Endothelial cell of umbilical vein (primary cell): ENCODE results near the gene PNPLA6. TPM values are rescaled to one million over a fixed set of nuclear protein-coding genes. Genes with fewer than 3 reads are reported as not detected.

Source experiments
- BruUV-seq: library from RNA; stranded (reverse); fragments of 400-500 nt; replicated peaks from 2 replicates; lab custom pipeline; 2021; lab: Mats Ljungman, UMichigan
- CTCF ChIA-PET: fragments of 300-600, 350-600 bp; sonication (Branson Sonifier 250); formaldehyde crosslinking; loops from one replicate; lab custom pipeline; 2021; ENCODE audit warnings: antibody characterized with exemption, inconsistent platforms; lab: Charles Lee
- POLR2A ChIA-PET: fragments of 300-600, 350-600 bp; sonication (Branson Sonifier 250); formaldehyde crosslinking; loops from one replicate; lab custom pipeline; 2021; ENCODE audit warnings: antibody characterized with exemption, inconsistent platforms; lab: Charles Lee
- DNase-seq: peaks from one replicate; pipeline ENCODE4 v3.0.0-alpha.2; 2011; ENCODE audit warnings: low read depth, low spot score
- FAIRE-seq: peaks from 2 replicates; lab custom pipeline; 2011; peaks lifted over from hg19 to GRCh38; lab: Jason Lieb, UNC
- H2AFZ ChIP-seq: 2 replicates; pipeline ENCODE4 v1.6.0; 2012; ENCODE audit warnings: low read depth, low read length, control low read depth, inconsistent platforms
- H3K27ac ChIP-seq: 2 replicates; pipeline ENCODE4 v1.5.1; 2011; ENCODE audit warnings: low read depth, mild to moderate bottlenecking, control low read depth, low read length, moderate library complexity; ENCODE audit not compliant: insufficient read depth
- H3K27me3 ChIP-seq, 2 experiments: 2 replicates each; pipeline versions ENCODE4 v1.6.0 to v1.6.1; 2011; ENCODE audit warnings: low read length in 2 of 2, mixed read lengths in 1 of 2; ENCODE audit not compliant: control insufficient read depth in 2 of 2, insufficient read depth in 2 of 2
- H3K36me3 ChIP-seq, 2 experiments: 2 replicates in 1 of 2; 3 replicates in 1 of 2; pipeline ENCODE4 v1.5.1; 2011; ENCODE audit warnings: low read length in 2 of 2, mild to moderate bottlenecking in 1 of 2, moderate library complexity in 1 of 2; ENCODE audit not compliant: control insufficient read depth in 2 of 2, insufficient read depth in 2 of 2; ENCODE audit errors: extremely low read depth in 1 of 2
- H3K4me1 ChIP-seq: 3 replicates; pipeline ENCODE4 v1.5.1; 2011; ENCODE audit warnings: mild to moderate bottlenecking, low read length; ENCODE audit not compliant: control insufficient read depth, insufficient read depth; ENCODE audit errors: extremely low read depth
- H3K4me2 ChIP-seq: 2 replicates; pipeline ENCODE4 v1.6.1; 2011; ENCODE audit warnings: low read length, control low read depth, mixed read lengths; ENCODE audit not compliant: insufficient read depth
- H3K4me3 ChIP-seq, 3 experiments: fragments of 200-600 bp in 1 of 3; sonication (generic), shearing (Covaris generic) in 1 of 3; replicated peaks in 1 of 3; 2 replicates each; pipeline ENCODE4 v1.5.1; 2011 to 2016; ENCODE audit warnings: control low read depth in 3 of 3, low read length in 3 of 3, mild to moderate bottlenecking in 2 of 3, inconsistent platforms in 1 of 3, low read depth in 1 of 3, moderate library complexity in 1 of 3; ENCODE audit not compliant: insufficient read depth in 1 of 3
- H3K79me2 ChIP-seq: 2 replicates; pipeline ENCODE4 v1.6.0; 2012; ENCODE audit warnings: low read length, inconsistent platforms; ENCODE audit not compliant: control insufficient read depth, insufficient read depth
- H3K9ac ChIP-seq: replicated peaks from 2 replicates; pipeline ENCODE3; 2011; ENCODE audit warnings: low read length, control low read depth; ENCODE audit not compliant: insufficient read depth; ENCODE audit errors: extremely low read depth
- H3K9me1 ChIP-seq: replicated peaks from 3 replicates; pipeline ENCODE4 v1.6.0; 2011; ENCODE audit warnings: mild to moderate bottlenecking, low read length; ENCODE audit not compliant: control insufficient read depth, insufficient read depth; ENCODE audit errors: extremely low read depth
- H3K9me3 ChIP-seq: replicated peaks from 2 replicates; pipeline ENCODE4 v1.5.1; 2012; ENCODE audit warnings: low read length, inconsistent platforms; ENCODE audit not compliant: control insufficient read depth, insufficient read depth
- H4K20me1 ChIP-seq: replicated peaks from 2 replicates; pipeline ENCODE3; 2011; ENCODE audit warnings: mild to moderate bottlenecking, low read length; ENCODE audit not compliant: control insufficient read depth, insufficient read depth; ENCODE audit errors: extremely low read depth
- EZH2 ChIP-seq: IDR thresholded peaks from 2 replicates; pipeline ENCODE4 v1.6.1; 2012; ENCODE audit warnings: borderline replicate concordance, low read depth, mild to moderate bottlenecking, moderate library complexity, low read length, inconsistent platforms; ENCODE audit not compliant: severe bottlenecking
- FOS ChIP-seq: IDR thresholded peaks from 2 replicates; pipeline ENCODE4 v1.6.1; 2011; ENCODE audit warnings: mild to moderate bottlenecking, low read length, moderate library complexity, borderline replicate concordance; ENCODE audit not compliant: insufficient read depth
- GATA2 ChIP-seq: IDR thresholded peaks from 2 replicates; pipeline ENCODE4 v1.7.0; 2011; ENCODE audit warnings: low read depth, mild to moderate bottlenecking, moderate library complexity, mixed read lengths, low read length; ENCODE audit not compliant: insufficient read length, insufficient read depth
- JUN ChIP-seq: IDR thresholded peaks from 2 replicates; pipeline ENCODE4 v1.6.1; 2011; ENCODE audit warnings: borderline replicate concordance, low read depth; ENCODE audit not compliant: insufficient read length, insufficient read depth
- MYC ChIP-seq: IDR thresholded peaks from one replicate; pipeline ENCODE4 v1.6.1; 2011; ENCODE audit warnings: mild to moderate bottlenecking, low read depth, low read length
- POLR2A ChIP-seq: IDR thresholded peaks from 2 replicates; pipeline ENCODE4 v1.6.1; 2012; ENCODE audit warnings: low read depth, mild to moderate bottlenecking, control low read depth, low read length
- POLR2AphosphoS5 ChIP-seq: IDR thresholded peaks from 2 replicates; pipeline ENCODE4 v1.6.1; 2012; ENCODE audit warnings: low read depth, mild to moderate bottlenecking, control low read depth, low read length, moderate library complexity; ENCODE audit not compliant: insufficient read depth
- dilution Hi-C: fragments of 300-500 bp; cut with MboI; formaldehyde crosslinking; loops from one replicate; pipeline ENCODE4 v1.15.0; 2019; ENCODE audit warnings: low sequenced_read_pairs; ENCODE audit not compliant: extremely low pct_ligation_motif_present
- intact Hi-C: fragments of 100-400 bp; cut with micrococcal nuclease; formaldehyde crosslinking; loops from one replicate; pipeline ENCODE4 v1.10.0; 2022
- polyA plus RNA-seq, 4 experiments: library from polyadenylated mRNA; depleted of rRNA in 3 of 4; stranded (reverse) in 3 of 4; unstranded in 1 of 4; fragments of >200 nt; gene quantifications; 2 replicates each; pipeline versions ENCODE4 v1.2.1 to v1.2.3, GENCODE V29; 2011 to 2012; ENCODE audit warnings: missing spikeins in 1 of 4
- total RNA-seq: library from RNA; stranded (reverse); gene quantifications from 2 replicates; pipeline ENCODE4 v1.2.3, GENCODE V29; 2021
- TF ChIP-seq, protein P1 (sequence below), 2 donors: IDR thresholded peaks; 1 replicate in 1 of 2; 2 replicates in 1 of 2; pipeline ENCODE4 v1.5.1; 2011; ENCODE audit warnings: low read length in 2 of 2, mild to moderate bottlenecking in 2 of 2, moderate library complexity in 2 of 2, control low read depth in 1 of 2, inconsistent platforms in 1 of 2, low read depth in 1 of 2; ENCODE audit not compliant: insufficient read depth in 1 of 2; ENCODE audit errors: extremely low read depth in 1 of 2
- TF ChIP-seq, protein P2 (sequence below): IDR thresholded peaks from 2 replicates; pipeline ENCODE4 v1.6.1; 2011; ENCODE audit not compliant: insufficient read depth, insufficient read length

Gene PNPLA6
- total and polyA plus RNA-seq, 2 donors (not counting 3 experiments of a cell fraction or from before 2014, with no cell fraction given) = 106 to 164 TPM

DNA sequence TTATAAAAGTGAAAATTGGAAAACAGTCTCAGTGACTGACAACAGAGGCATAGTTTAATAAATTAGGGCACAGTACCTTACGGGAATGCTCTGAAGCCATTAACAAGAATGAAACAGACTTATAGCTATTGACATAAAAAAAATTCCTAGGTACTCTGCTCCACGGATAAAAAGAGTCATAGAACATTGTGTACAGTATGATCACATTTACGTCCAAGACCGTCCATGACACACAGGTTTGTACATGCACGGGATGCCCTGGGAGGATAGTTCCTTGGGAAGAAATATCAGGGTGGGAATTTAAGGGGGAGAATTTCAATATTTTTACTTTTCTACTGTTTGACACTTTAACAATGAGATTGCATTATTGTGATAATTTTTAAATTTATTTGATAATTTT, 35.2 kb downstream of the PNPLA6 start:
- DNase-seq = no peak
- Histone ChIP-seq H3K27me3 (no peaks in the 10 kb centered on the region), H3K36me3 (no peaks in the 10 kb centered on the region), H3K9me3 (no peaks in the 10 kb centered on the region), H3K4me3 (no peak overlapping the region), H4K20me1 (no peaks in the 10 kb centered on the region), H3K9me1 (no peaks in the 10 kb centered on the region), H2AFZ (no peak overlapping the region), H3K4me1 (no peaks in the 10 kb centered on the region), H3K4me2 (no peak overlapping the region), H3K9ac (no peak overlapping the region), H3K79me2 (no peaks in the 10 kb centered on the region), H3K27ac (no peak overlapping the region)
- no TSS peak for BruUV-seq
- dilution Hi-C loops = no loop called here
- TF ChIP-seq, protein P1, sequence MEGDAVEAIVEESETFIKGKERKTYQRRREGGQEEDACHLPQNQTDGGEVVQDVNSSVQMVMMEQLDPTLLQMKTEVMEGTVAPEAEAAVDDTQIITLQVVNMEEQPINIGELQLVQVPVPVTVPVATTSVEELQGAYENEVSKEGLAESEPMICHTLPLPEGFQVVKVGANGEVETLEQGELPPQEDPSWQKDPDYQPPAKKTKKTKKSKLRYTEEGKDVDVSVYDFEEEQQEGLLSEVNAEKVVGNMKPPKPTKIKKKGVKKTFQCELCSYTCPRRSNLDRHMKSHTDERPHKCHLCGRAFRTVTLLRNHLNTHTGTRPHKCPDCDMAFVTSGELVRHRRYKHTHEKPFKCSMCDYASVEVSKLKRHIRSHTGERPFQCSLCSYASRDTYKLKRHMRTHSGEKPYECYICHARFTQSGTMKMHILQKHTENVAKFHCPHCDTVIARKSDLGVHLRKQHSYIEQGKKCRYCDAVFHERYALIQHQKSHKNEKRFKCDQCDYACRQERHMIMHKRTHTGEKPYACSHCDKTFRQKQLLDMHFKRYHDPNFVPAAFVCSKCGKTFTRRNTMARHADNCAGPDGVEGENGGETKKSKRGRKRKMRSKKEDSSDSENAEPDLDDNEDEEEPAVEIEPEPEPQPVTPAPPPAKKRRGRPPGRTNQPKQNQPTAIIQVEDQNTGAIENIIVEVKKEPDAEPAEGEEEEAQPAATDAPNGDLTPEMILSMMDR (IDR thresholded peaks at IDR 0.05; ENCODE audit: extremely low read depth in 1 of 2, insufficient read depth in 1 of 2, low read depth in 1 of 2, low read length in 2 of 2) = no peak
- TF ChIP-seq POLR2AphosphoS5 = no peak
- no peak for TF ChIP-seq JUN
- TF ChIP-seq EZH2 = no peak
- TF ChIP-seq, protein P2, sequence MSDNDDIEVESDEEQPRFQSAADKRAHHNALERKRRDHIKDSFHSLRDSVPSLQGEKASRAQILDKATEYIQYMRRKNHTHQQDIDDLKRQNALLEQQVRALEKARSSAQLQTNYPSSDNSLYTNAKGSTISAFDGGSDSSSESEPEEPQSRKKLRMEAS = no peak
- TF ChIP-seq MYC = no peak
- TF ChIP-seq GATA2 = no peak
- TF ChIP-seq POLR2A = no peak
- no peak for TF ChIP-seq FOS
- FAIRE-seq = no peak
- CTCF ChIA-PET = interaction anchor here (1.4 kb wide), 1 partner anchor 110 kb away, joined by 3 read pairs; the partner anchor contains the start of gene TRAPPC5
- intact Hi-C loops = no loop called here
- POLR2A ChIA-PET = no interaction called here
